NCI-H526 treated with DMSO at 0.1 percent for 48 hours (cell line): ENCODE results near the gene MAP3K8.
"Not testable (repeated sequence)": the region's sequence is repeated elsewhere in the genome, so short reads cannot be mapped to it uniquely, and the experiment has no call there.

Experiments
- DNase-seq: peaks from one replicate; lab custom pipeline; 2025; lab: John Stamatoyannopoulos, UW

The MAP3K8 gene

GRCh38 chr10:30422981-30423654 lies 10.9 kb upstream of the MAP3K8 start:
- DNase-seq: no peak

- DNase-seq: not testable (repeated sequence)
Measured at GRCh38 chr10:30423655-30424275, 10.2 kb upstream of the MAP3K8 start.

GRCh38 chr10:30425336-30426075 lies 8.5 kb upstream of the MAP3K8 start:
- no peak for DNase-seq

GRCh38 chr10:30430544-30431298 lies 3.3 kb upstream of the MAP3K8 start:
- DNase-seq: no peak

- DNase-seq: no peak
Measured at GRCh38 chr10:30431435-30431911, 2.5 kb upstream of the MAP3K8 start.

- no peak for DNase-seq
Measured at GRCh38 chr10:30432622-30433305, 1.2 kb upstream of the MAP3K8 start.

GRCh38 chr10:30433306-30433729 lies 666 bp upstream of the MAP3K8 start:
- no peak for DNase-seq

GRCh38 chr10:30434273-30435072 lies 489 bp downstream of the MAP3K8 start:
- DNase-seq: no peak

GRCh38 chr10:30435073-30435422 lies 1.1 kb downstream of the MAP3K8 start:
- no peak for DNase-seq

GRCh38 chr10:30435499-30436167 lies 1.6 kb downstream of the MAP3K8 start:
- not testable (repeated sequence) for DNase-seq

GRCh38 chr10:30436191-30436611 lies 2.2 kb downstream of the MAP3K8 start:
- DNase-seq: no peak

GRCh38 chr10:30436671-30437030 lies 2.7 kb downstream of the MAP3K8 start:
- no peak for DNase-seq

GRCh38 chr10:30437031-30437841 lies 3.3 kb downstream of the MAP3K8 start:
- no peak for DNase-seq

GRCh38 chr10:30438021-30438850 lies 4.3 kb downstream of the MAP3K8 start:
- no peak for DNase-seq

GRCh38 chr10:30439931-30440330 lies 5.9 kb downstream of the MAP3K8 start:
- DNase-seq: peak; percentile 29

GRCh38 chr10:30442019-30442606 lies 8.1 kb downstream of the MAP3K8 start:
- DNase-seq: no peak

- no peak for DNase-seq
Measured at GRCh38 chr10:30443049-30443448, 9.1 kb downstream of the MAP3K8 start.

GRCh38 chr10:30445711-30446110 lies 11.7 kb downstream of the MAP3K8 start:
- DNase-seq: no peak
